NB4 (cell line): Measurements from ENCODE around the gene CD83.

Experiments used
- DNase-seq: peaks from one replicate; pipeline ENCODE4 v3.0.0; 2010; ENCODE audit warnings: low read depth
- H3K4me3 ChIP-seq: one replicate; pipeline ENCODE4 v1.5.1; 2011; ENCODE audit warnings: mild to moderate bottlenecking, low read depth, low read length, moderate library complexity
- CTCF ChIP-seq: IDR thresholded peaks from one replicate; pipeline ENCODE4 v1.5.1; 2012; ENCODE audit warnings: low read depth, low read length
- MYC ChIP-seq: IDR thresholded peaks from 2 replicates; pipeline ENCODE4 v1.6.1; 2011; ENCODE audit warnings: low read depth, low read length
- POLR2A ChIP-seq: IDR thresholded peaks from 2 replicates; pipeline ENCODE4 v1.6.1; 2011; ENCODE audit warnings: mild to moderate bottlenecking; ENCODE audit not compliant: insufficient read length; ENCODE audit errors: extremely low read depth
- TF ChIP-seq, protein P1 (sequence below): IDR thresholded peaks from 2 replicates; pipeline ENCODE4 v1.6.1; 2011; ENCODE audit warnings: low read depth, low read length

Gene CD83

DNA sequence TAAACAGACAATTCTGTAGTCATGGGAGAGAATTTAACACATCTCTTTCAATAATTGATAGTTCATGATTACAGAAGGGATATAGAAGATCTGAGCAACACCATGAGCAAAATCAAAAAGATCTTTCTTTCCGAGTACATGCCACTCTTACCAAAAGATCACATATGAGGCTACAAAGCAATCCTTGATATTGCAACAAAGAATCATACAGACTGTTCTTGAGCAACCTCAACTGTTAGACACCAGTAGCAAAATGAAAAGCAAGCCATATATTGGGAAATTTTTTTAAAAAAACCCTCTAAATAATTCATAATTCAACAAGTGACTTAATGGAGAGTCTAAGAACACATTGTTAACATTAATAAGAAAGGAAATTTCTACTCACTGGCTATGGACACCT is 3.6 kb upstream of the CD83 start:
- TF ChIP-seq POLR2A: no peak
- no peak for TF ChIP-seq MYC
- no peak for TF ChIP-seq CTCF
- TF ChIP-seq, protein P1, sequence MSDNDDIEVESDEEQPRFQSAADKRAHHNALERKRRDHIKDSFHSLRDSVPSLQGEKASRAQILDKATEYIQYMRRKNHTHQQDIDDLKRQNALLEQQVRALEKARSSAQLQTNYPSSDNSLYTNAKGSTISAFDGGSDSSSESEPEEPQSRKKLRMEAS: no peak
- H3K4me3 ChIP-seq: no peak overlapping the region
- DNase-seq: no peak

- TF ChIP-seq POLR2A (no peak), MYC (no peak), CTCF (no peak)
- TF ChIP-seq, protein P1: no peak
- peak overlapping the region; percentile 64 for H3K4me3 ChIP-seq
- no peak for DNase-seq
Observed at GRCh38 chr6:14118091-14118439, 493 bp downstream of the CD83 start.

- no peak for DNase-seq
- H3K4me3 ChIP-seq: peak overlapping the region; percentile 64
- TF ChIP-seq MYC (no peak), POLR2A (no peak), CTCF (no peak)
- TF ChIP-seq, protein P1: no peak
Observed at GRCh38 chr6:14118446-14118845, 874 bp downstream of the CD83 start.

- TF ChIP-seq POLR2A (no peak), MYC (no peak), CTCF (no peak)
- TF ChIP-seq, protein P1: no peak
- H3K4me3 ChIP-seq: no peak overlapping the region
- no peak for DNase-seq
Observed at GRCh38 chr6:14119784-14120183, 2.2 kb downstream of the CD83 start.

DNA sequence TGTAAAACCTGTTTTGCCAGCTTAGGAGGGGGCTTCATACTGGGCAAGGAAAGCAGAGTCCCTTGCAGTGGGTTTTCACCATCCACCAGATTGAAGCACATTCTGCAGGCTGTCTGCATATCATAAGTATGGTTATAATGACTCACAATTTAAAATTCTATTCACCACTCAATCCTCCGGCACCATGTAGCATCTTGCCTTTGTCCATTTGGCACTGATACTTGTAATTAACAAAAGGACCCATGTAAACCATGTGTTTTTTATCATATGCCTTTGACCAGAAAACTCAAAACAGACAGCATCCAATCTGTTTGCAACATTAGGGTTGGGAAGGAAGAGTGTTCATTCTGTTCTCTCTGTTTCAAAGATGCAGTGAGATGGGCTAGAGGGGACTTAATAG is 3.0 kb downstream of the CD83 start:
- TF ChIP-seq MYC (no peak), POLR2A (no peak), CTCF (no peak)
- TF ChIP-seq, protein P1: no peak
- DNase-seq: no peak
- no peak overlapping the region for H3K4me3 ChIP-seq

DNA sequence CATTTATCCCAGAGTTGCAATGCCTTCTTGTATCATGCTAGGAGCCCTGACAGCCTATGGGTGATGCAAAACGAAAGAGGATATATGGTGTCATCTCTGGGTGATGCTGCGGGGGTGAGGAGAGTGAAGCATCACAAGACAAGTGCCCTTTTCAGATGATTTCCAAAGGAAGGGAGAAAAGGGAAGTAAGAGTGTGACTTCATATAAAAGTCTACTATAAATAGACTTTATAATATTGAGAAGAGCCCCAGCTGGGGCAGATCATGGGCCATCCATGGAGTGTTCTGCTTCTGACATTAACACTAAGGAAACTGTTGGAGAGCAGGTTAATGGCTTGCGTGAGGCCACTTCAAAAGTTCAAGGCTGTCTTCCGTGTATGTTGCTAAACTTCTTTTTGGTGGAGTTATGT is 4.4 kb downstream of the CD83 start:
- no peak for TF ChIP-seq POLR2A
- TF ChIP-seq MYC: no peak
- TF ChIP-seq CTCF: no peak
- peak; percentile 85 for DNase-seq
- no peak overlapping the region for H3K4me3 ChIP-seq
